HepG2 (cell line): Measurements from ENCODE around the gene AP2S1. TPM values are rescaled to one million over a fixed set of nuclear protein-coding genes. Genes with fewer than 3 reads are reported as not detected.
A peak's percentile ranks its signal among the peaks of the same experiment; 100 is the strongest.

Experiments
- ATF7 ChIP-seq, 2 experiments: fragments of 450-650 bp in 1 of 2; sonication (generic) in 1 of 2; formaldehyde crosslinking in 1 of 2; IDR thresholded peaks; 2 replicates each; pipeline versions ENCODE4 v1.4.0 to v1.6.1; 2016 to 2020; ENCODE audit warnings: antibody characterized with exemption in 1 of 2, mild to moderate bottlenecking in 1 of 2, missing genetic modification reagents in 1 of 2
- HNF4G ChIP-seq, 2 experiments: sonication (generic) in 1 of 2; formaldehyde crosslinking in 1 of 2; IDR thresholded peaks; 2 replicates each; pipeline versions ENCODE4 v1.4.0 to v1.6.1; 2011 to 2020; ENCODE audit warnings: borderline replicate concordance in 2 of 2, low read depth in 2 of 2, mild to moderate bottlenecking in 2 of 2, low read length in 1 of 2, missing genetic modification reagents in 1 of 2, moderate library complexity in 1 of 2
- NFE2 ChIP-seq: sonication (generic); formaldehyde crosslinking; IDR thresholded peaks from 2 replicates; pipeline ENCODE4 v1.4.0; 2020; ENCODE audit warnings: missing genetic modification reagents
- RBM39 ChIP-seq: fragments of 200-400 bp; formaldehyde crosslinking; IDR thresholded peaks from one replicate; pipeline ENCODE4 v1.6.1; 2018; ENCODE audit warnings: antibody characterized with exemption, mild to moderate bottlenecking, low read depth, low read length; ENCODE audit not compliant: poor library complexity, severe bottlenecking
- SIX4 ChIP-seq: sonication (generic); formaldehyde crosslinking; IDR thresholded peaks from 2 replicates; pipeline ENCODE4 v1.4.0; 2020; ENCODE audit warnings: missing genetic modification reagents
- ZC3H13 ChIP-seq: sonication (generic); formaldehyde crosslinking; IDR thresholded peaks from 2 replicates; pipeline ENCODE4 v1.8.1; 2023; ENCODE audit warnings: mild to moderate bottlenecking, missing genetic modification reagents, moderate library complexity
- ZNF10 ChIP-seq: sonication (generic); formaldehyde crosslinking; IDR thresholded peaks from 2 replicates; pipeline ENCODE4 v1.4.0; 2020; ENCODE audit warnings: mild to moderate bottlenecking, low read depth, missing genetic modification reagents, borderline replicate concordance
- ZNF335 ChIP-seq: sonication (generic); formaldehyde crosslinking; IDR thresholded peaks from 2 replicates; pipeline ENCODE4 v1.4.0; 2020; ENCODE audit warnings: missing genetic modification reagents
- ZNF550 ChIP-seq: sonication (generic); formaldehyde crosslinking; IDR thresholded peaks from 2 replicates; pipeline ENCODE4 v1.4.0; 2020; ENCODE audit warnings: mild to moderate bottlenecking, missing genetic modification reagents, borderline replicate concordance
- polyA plus RNA-seq, 8 experiments: library from polyadenylated mRNA; depleted of rRNA in 3 of 8; stranded (reverse) in 7 of 8; unstranded in 1 of 8; fragments of >200 nt; fragmentation: Illumina TruSeq in 4 of 8; extraction: Trizol in 4 of 8; gene quantifications; 2 replicates each; pipeline versions ENCODE4 v1.2.1 to v1.2.3, GENCODE V29; 2011 to 2016; ENCODE audit warnings: low read depth in 4 of 8, missing spikeins in 1 of 8, mixed read lengths in 1 of 8; ENCODE audit not compliant: insufficient read depth in 1 of 8
- total RNA-seq, 5 experiments: library from RNA; depleted of rRNA; stranded (reverse); fragments of >200 nt; fragmentation: Illumina TruSeq; extraction: Trizol; gene quantifications; 2 replicates each; pipeline ENCODE4 v1.2.3, GENCODE V29; 2016; ENCODE audit warnings: low read depth in 1 of 5
- TF ChIP-seq, protein P1 (sequence below): fragments of 450-650 bp; IDR thresholded peaks from 2 replicates; pipeline ENCODE4 v1.6.1; 2017; ENCODE audit warnings: mild to moderate bottlenecking
- TF ChIP-seq, protein P2 (sequence below): sonication (generic); formaldehyde crosslinking; IDR thresholded peaks from 2 replicates; pipeline ENCODE4 v1.4.0; 2020; ENCODE audit warnings: missing genetic modification reagents
- TF ChIP-seq, protein P3 (sequence below): sonication (generic); formaldehyde crosslinking; IDR thresholded peaks from 2 replicates; pipeline ENCODE4 v1.4.0; 2020; ENCODE audit warnings: missing genetic modification reagents, borderline replicate concordance
- TF ChIP-seq, protein P4 (sequence below): sonication (generic); formaldehyde crosslinking; IDR thresholded peaks from 2 replicates; pipeline ENCODE4 v1.4.0; 2020; ENCODE audit warnings: mild to moderate bottlenecking, missing genetic modification reagents

The AP2S1 gene
- total and polyA plus RNA-seq, 2 of the 13 experiments (the other 11 are each of a cell fraction or from before 2014, with no cell fraction given) = 45.2 to 86.1 TPM

DNA sequence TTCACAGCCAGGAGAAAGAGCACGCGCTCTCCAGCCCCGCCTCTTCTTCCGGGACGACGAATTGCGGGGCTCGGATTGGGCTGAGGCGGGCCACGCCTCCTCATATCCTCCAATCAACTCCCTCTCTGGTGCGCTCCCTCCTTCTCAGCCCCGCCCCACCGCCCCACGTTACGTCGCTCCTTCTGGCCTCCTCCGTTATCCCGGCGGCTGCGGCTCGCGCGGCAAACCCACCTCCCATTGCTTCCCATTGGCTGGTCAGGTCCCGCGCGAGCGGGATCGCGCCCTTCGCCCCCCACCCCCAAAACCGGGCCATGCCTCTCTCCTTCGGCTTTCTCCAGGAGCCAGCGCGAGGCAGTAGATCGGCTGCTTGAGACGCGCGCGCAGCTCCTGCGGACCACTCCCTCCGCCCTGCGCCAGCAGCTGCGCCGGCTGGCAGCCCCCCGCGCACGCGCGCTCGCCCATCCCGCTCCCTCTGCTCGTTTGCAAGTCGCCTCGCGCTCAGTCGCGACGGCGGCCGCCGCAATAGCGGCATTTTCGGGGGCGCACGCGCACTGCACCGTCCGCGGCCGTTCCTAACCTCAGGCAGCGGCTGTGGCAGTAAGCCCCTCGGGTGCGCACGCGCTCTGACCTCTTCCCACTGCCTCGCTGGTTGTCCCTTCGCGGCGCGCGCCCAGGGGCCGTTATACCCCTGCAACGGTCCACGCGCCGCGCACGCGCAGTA is 9.6 kb upstream of the AP2S1 start (continued):
- TF ChIP-seq NFE2 (CRISPR knock-in tag) = no peak
- TF ChIP-seq ZNF10 (CRISPR knock-in tag) = no peak
- TF ChIP-seq, protein P1, sequence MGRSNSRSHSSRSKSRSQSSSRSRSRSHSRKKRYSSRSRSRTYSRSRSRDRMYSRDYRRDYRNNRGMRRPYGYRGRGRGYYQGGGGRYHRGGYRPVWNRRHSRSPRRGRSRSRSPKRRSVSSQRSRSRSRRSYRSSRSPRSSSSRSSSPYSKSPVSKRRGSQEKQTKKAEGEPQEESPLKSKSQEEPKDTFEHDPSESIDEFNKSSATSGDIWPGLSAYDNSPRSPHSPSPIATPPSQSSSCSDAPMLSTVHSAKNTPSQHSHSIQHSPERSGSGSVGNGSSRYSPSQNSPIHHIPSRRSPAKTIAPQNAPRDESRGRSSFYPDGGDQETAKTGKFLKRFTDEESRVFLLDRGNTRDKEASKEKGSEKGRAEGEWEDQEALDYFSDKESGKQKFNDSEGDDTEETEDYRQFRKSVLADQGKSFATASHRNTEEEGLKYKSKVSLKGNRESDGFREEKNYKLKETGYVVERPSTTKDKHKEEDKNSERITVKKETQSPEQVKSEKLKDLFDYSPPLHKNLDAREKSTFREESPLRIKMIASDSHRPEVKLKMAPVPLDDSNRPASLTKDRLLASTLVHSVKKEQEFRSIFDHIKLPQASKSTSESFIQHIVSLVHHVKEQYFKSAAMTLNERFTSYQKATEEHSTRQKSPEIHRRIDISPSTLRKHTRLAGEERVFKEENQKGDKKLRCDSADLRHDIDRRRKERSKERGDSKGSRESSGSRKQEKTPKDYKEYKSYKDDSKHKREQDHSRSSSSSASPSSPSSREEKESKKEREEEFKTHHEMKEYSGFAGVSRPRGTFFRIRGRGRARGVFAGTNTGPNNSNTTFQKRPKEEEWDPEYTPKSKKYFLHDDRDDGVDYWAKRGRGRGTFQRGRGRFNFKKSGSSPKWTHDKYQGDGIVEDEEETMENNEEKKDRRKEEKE = no peak
- no peak; the same call in 1 of the 2 replicates for TF ChIP-seq ZNF335 (CRISPR knock-in tag)
- 0 out of 2 replicates have a peak, but pooled peaks have one; percentile 26 for TF ChIP-seq HNF4G (IDR thresholded peaks at IDR 0.05; ENCODE audit: borderline replicate concordance, low read depth, low read length)
- no peak for TF ChIP-seq HNF4G (CRISPR knock-in tag; IDR thresholded peaks at IDR 0.05; ENCODE audit: borderline replicate concordance, low read depth)
- TF ChIP-seq, protein P2, sequence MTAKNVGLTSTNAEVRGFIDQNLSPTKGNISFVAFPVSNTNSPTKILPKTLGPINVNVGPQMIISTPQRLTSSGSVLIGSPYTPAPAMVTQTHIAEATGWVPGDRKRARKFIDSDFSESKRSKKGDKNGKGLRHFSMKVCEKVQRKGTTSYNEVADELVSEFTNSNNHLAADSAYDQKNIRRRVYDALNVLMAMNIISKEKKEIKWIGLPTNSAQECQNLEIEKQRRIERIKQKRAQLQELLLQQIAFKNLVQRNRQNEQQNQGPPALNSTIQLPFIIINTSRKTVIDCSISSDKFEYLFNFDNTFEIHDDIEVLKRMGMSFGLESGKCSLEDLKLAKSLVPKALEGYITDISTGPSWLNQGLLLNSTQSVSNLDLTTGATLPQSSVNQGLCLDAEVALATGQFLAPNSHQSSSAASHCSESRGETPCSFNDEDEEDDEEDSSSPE = peak; percentile 90
- peak; percentile 92; the same call in 1 of the 2 replicates for TF ChIP-seq ZC3H13
- TF ChIP-seq, protein P3, sequence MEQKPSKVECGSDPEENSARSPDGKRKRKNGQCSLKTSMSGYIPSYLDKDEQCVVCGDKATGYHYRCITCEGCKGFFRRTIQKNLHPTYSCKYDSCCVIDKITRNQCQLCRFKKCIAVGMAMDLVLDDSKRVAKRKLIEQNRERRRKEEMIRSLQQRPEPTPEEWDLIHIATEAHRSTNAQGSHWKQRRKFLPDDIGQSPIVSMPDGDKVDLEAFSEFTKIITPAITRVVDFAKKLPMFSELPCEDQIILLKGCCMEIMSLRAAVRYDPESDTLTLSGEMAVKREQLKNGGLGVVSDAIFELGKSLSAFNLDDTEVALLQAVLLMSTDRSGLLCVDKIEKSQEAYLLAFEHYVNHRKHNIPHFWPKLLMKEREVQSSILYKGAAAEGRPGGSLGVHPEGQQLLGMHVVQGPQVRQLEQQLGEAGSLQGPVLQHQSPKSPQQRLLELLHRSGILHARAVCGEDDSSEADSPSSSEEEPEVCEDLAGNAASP (CRISPR knock-in tag) = no peak
- TF ChIP-seq ATF7 (IDR thresholded peaks at IDR 0.05) = no peak
- TF ChIP-seq ATF7 (CRISPR knock-in tag; IDR thresholded peaks at IDR 0.05) = peak; percentile 78; the same call in 1 of the 2 replicates
- TF ChIP-seq RBM39 = peak; percentile 87
- TF ChIP-seq SIX4 (CRISPR knock-in tag) = no peak
- TF ChIP-seq, protein P4, sequence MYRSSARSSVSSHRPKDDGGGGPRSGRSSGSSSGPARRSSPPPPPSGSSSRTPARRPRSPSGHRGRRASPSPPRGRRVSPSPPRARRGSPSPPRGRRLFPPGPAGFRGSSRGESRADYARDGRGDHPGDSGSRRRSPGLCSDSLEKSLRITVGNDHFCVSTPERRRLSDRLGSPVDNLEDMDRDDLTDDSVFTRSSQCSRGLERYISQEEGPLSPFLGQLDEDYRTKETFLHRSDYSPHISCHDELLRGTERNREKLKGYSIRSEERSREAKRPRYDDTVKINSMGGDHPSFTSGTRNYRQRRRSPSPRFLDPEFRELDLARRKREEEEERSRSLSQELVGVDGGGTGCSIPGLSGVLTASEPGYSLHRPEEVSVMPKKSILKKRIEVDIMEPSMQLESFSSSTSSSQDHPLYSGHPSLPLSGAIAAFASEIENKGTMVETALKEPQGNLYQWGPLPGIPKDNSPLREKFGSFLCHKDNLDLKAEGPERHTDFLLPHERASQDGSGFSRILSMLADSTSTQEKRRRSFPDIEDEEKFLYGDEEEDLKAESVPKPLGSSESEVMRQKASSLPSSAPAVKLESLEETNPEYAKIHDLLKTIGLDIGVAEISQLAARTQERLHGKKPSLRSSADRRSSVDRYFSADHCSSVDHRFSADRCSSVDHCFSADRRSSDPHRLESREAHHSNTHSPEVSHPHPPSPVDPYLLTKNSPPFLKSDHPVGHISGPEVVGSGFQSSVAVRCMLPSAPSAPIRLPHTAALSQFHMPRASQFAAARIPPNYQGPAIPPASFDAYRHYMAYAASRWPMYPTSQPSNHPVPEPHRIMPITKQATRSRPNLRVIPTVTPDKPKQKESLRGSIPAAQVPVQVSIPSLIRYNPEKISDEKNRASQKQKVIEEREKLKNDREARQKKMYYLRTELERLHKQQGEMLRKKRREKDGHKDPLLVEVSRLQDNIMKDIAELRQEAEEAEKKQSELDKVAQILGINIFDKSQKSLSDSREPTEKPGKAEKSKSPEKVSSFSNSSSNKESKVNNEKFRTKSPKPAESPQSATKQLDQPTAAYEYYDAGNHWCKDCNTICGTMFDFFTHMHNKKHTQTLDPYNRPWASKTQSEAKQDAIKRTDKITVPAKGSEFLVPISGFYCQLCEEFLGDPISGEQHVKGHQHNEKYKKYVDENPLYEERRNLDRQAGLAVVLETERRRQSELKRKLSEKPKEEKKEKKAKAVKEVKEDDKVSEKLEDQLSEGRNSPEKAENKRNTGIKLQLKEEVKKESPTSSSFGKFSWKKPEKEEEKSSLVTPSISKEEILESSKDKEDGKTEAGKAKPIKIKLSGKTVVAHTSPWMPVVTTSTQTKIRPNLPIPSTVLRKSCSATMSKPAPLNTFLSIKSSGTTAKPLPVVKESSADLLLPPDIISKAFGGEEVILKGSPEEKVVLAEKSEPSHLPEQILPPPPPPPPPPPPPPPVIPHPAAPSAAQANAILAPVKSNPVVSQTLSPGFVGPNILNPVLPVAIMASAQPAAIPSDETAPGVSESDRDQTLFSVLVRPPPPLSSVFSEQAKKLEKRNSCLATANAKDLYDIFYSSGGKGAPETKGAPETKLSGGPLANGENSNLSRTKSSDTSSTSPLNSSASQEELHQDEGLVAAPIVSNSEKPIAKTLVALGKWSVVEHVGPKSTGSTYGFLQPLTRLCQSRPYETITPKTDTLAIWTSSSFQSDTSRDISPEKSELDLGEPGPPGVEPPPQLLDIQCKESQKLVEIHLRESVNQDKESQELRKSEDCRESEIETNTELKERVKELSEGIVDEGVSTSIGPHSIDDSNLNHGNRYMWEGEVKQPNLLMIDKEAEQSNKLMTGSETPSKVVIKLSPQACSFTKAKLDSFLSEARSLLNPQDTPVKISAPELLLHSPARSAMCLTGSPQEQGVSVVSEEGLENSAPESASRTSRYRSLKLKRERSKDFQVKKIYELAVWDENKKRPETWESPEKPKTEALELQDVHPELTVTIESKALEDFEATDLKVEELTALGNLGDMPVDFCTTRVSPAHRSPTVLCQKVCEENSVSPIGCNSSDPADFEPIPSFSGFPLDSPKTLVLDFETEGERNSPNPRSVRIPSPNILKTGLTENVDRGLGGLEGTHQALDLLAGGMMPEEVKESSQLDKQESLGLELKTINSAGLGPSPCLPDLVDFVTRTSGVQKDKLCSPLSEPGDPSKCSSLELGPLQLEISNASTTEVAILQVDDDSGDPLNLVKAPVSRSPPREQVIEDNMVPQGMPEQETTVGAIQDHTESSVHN (CRISPR knock-in tag) = peak; percentile 96; the same call in 1 of the 2 replicates
- 0 out of 2 replicates have a peak, but pooled peaks have one; percentile 49 for TF ChIP-seq ZNF550
